ENCODE results near the gene ZBTB7C. TPM values are rescaled to one million over a fixed set of nuclear protein-coding genes. Genes with fewer than 3 reads are reported as not detected.

The ZBTB7C gene
- total and polyA plus RNA-seq, 4 donors, result 3.2 to 10.9 (median 3.7) TPM

DNA sequence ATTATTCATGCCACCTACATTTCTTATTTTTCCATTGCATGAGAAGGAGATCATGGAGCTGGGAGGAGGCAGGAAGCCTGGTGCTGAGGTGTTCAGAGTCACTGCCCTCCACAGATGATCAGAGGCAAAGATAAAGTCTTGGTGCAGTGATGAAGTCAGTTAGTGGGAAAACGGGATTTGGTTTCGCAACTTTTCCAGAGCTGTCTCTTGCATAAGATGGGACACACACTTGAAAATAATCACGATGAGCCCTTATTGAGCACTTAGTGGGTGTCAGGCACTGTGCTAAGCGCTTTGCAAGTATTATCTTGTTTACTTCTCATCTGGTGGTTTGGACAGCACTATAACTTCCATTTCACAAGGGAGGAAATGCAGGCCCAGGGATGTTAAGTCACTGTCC is 256.6 kb downstream of the ZBTB7C start:
- no peaks in the 10 kb centered on the region for H3K27me3 ChIP-seq (ENCODE audit: control insufficient read depth in 3 of 3, insufficient read depth in 3 of 3, low read length in 2 of 3)
- no peaks in the 10 kb centered on the region for H3K9me3 ChIP-seq (ENCODE audit: control insufficient read depth in 4 of 4, insufficient read depth in 3 of 4, low read length in 3 of 4)
- ATAC-seq (ENCODE audit: insufficient read depth, low FRiP score) (no peak), DNase-seq (no peak)
- no peak overlapping the region for H3K27ac ChIP-seq (ENCODE audit: low read depth in 1 of 2, low read length in 1 of 2)
- peaks cover 0 to 9% (median 0%) of the 10 kb centered on the region in 5 donors for H3K4me1 ChIP-seq (ENCODE audit: control insufficient read depth in 5 of 5, insufficient read depth in 5 of 5, low read length in 5 of 5)
- H3K9ac ChIP-seq (ENCODE audit: insufficient read depth in 1 of 2, low read length in 2 of 2), result no peak overlapping the region
- no peak overlapping the region for H3K4me3 ChIP-seq
- TF ChIP-seq, protein P1, sequence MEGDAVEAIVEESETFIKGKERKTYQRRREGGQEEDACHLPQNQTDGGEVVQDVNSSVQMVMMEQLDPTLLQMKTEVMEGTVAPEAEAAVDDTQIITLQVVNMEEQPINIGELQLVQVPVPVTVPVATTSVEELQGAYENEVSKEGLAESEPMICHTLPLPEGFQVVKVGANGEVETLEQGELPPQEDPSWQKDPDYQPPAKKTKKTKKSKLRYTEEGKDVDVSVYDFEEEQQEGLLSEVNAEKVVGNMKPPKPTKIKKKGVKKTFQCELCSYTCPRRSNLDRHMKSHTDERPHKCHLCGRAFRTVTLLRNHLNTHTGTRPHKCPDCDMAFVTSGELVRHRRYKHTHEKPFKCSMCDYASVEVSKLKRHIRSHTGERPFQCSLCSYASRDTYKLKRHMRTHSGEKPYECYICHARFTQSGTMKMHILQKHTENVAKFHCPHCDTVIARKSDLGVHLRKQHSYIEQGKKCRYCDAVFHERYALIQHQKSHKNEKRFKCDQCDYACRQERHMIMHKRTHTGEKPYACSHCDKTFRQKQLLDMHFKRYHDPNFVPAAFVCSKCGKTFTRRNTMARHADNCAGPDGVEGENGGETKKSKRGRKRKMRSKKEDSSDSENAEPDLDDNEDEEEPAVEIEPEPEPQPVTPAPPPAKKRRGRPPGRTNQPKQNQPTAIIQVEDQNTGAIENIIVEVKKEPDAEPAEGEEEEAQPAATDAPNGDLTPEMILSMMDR (IDR thresholded peaks at IDR 0.05; ENCODE audit: control extremely low read depth, extremely low read depth), result no peak
- H3K36me3 ChIP-seq (ENCODE audit: control insufficient read depth in 4 of 4, insufficient read depth in 4 of 4, low read length in 4 of 4), result no peaks in the 10 kb centered on the region
- 59 to 70% methylated on average over 4 of the region's 4 CpGs for WGBS, 2 donors

GRCh38 chr18:48151421-48152065 is 257.6 kb downstream of the ZBTB7C start:
- H3K4me3 ChIP-seq, result no peak overlapping the region
- ATAC-seq (ENCODE audit: insufficient read depth, low FRiP score) (no peak), DNase-seq (no peak)
- H3K27me3 ChIP-seq (ENCODE audit: control insufficient read depth in 3 of 3, insufficient read depth in 3 of 3, low read length in 2 of 3), result no peaks in the 10 kb centered on the region
- H3K9me3 ChIP-seq (ENCODE audit: control insufficient read depth in 4 of 4, insufficient read depth in 3 of 4, low read length in 3 of 4), result no peaks in the 10 kb centered on the region
- H3K27ac ChIP-seq (ENCODE audit: low read depth in 1 of 2, low read length in 1 of 2), result no peak overlapping the region
- TF ChIP-seq, protein P1 (IDR thresholded peaks at IDR 0.05; ENCODE audit: control extremely low read depth, extremely low read depth), result no peak
- H3K9ac ChIP-seq (ENCODE audit: insufficient read depth in 1 of 2, low read length in 2 of 2), result no peak overlapping the region
- 76 to 88% methylated on average over 11 of the region's 11 CpGs for WGBS, 2 donors
- no peaks in the 10 kb centered on the region for H3K36me3 ChIP-seq (ENCODE audit: control insufficient read depth in 4 of 4, insufficient read depth in 4 of 4, low read length in 4 of 4)
- peaks cover 0 to 9% (median 0%) of the 10 kb centered on the region in 5 donors for H3K4me1 ChIP-seq (ENCODE audit: control insufficient read depth in 5 of 5, insufficient read depth in 5 of 5, low read length in 5 of 5)

DNA sequence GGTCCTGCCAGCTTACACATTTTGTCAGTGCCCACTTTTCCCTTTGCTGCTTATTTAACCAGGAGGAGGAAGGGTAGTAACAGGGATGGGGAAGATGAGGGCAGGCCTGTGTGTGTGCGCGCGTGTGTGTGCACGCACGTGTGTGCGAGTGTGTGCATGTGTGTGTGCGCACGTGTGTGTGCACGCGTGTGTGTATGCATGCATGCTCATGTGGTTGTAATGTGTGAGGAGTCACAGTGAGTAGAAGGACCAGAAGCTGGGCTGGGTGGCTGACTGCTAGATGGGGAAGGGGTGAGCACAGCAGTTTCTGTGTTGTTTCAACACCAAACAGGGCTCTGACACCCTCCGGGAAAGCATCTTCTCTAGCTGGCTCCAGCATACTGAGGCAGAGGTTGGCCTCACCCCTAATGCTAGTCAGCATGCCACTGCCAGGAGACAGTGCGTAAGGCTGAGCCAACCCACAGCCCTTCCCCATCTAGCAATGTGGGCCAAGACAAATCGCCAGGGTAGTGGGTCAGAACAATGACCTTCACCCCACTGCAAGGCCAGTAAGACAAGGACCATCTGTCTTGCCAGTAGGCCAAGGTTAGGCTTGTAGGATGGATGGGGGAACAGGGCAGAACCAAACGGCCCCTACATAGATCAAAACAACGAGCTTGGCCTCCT is 260.0 kb downstream of the ZBTB7C start:
- no peak overlapping the region for H3K9ac ChIP-seq (ENCODE audit: insufficient read depth in 1 of 2, low read length in 2 of 2)
- no peak overlapping the region for H3K4me3 ChIP-seq
- H3K9me3 ChIP-seq (ENCODE audit: control insufficient read depth in 4 of 4, insufficient read depth in 3 of 4, low read length in 3 of 4), result no peaks in the 10 kb centered on the region
- whole genome bisulfite sequencing, 2 donors, result 93% methylated on average over 15 of the region's 15 CpGs
- ATAC-seq (ENCODE audit: insufficient read depth, low FRiP score) (no peak), DNase-seq (no peak)
- H3K36me3 ChIP-seq (ENCODE audit: control insufficient read depth in 4 of 4, insufficient read depth in 4 of 4, low read length in 4 of 4), result no peaks in the 10 kb centered on the region
- H3K4me1 ChIP-seq (ENCODE audit: control insufficient read depth in 5 of 5, insufficient read depth in 5 of 5, low read length in 5 of 5), result peaks cover 0 to 8% (median 0%) of the 10 kb centered on the region in 5 donors
- TF ChIP-seq, protein P1 (IDR thresholded peaks at IDR 0.05; ENCODE audit: control extremely low read depth, extremely low read depth), result no peak
- H3K27me3 ChIP-seq (ENCODE audit: control insufficient read depth in 3 of 3, insufficient read depth in 3 of 3, low read length in 2 of 3), result no peaks in the 10 kb centered on the region
- H3K27ac ChIP-seq (ENCODE audit: low read depth in 1 of 2, low read length in 1 of 2), result no peak overlapping the region

Data from lung (tissue), 12 donors.